NCI-H82 treated with DMSO at 0.1 percent for 48 hours (cell line): ENCODE measurements around the gene CUX1.
"Not testable (repeated sequence)": the region's sequence is repeated elsewhere in the genome, so short reads cannot be mapped to it uniquely, and the experiment has no call there.

Experiments
- DNase-seq: peaks from one replicate; lab custom pipeline; 2025; ENCODE audit not compliant: unreplicated experiment; lab: John Stamatoyannopoulos, UW

Gene CUX1

DNA sequence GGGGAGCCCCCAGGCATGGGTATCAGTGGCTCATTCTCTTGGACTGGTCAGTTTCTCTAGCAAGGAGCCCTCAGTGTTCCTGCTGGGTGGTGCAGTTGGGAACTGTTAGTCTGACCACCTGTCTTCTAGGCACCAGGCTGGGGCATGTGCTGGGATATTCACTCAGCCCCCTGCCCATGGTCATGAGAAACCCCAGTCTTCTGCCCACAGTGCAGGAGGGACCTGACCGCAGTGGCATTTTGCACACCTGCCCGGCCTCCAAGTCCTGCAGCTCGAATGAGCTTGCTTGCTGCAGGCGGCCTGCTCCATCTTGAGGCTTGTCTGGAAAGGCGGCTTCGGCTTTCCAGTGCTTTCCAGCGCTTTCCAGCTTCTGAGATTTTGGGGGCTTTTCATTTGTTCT is 36.3 kb downstream of the CUX1 start:
- no peak for DNase-seq

DNA sequence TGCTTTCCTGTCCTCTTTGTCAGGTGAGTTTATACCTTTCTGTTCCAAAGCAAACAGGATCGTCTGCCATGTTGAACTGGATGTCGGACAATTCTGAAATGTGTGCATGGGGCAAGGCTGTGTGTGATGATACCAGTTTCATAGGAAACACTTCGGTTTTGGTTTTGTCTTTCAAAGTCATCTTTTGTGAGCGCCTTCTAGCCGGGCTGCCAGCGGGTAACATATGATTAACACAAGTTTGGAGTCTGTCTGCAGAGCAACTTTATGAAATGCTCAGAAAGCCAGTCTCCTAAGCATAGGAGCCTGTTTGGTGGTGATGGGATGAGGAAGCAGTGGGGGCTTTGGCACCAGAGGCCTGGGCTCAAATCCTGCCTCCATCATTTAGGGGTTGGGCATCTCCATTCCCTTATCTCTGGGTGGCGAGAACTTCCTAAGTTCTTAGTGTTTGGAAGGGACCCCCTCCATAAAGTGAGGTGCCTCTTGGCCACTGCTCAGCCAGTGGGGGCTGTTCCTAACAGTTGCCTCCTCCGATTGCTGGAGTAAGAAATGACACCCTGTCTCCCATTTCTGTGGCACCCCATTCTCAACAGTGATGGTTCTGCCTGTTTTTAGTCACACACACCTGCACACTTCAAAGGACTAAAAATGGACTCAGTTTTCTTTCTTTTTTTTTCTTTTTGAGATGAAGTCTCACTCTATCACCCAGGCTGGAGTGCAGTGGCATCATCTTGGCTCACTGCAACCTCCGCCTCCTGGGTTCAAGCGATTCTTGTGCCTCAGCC is 36.8 kb downstream of the CUX1 start:
- DNase-seq: no peak

- DNase-seq: no peak
These were observed 39.3 kb downstream of the CUX1 start for GRCh38 chr7:101856473-101857357.

GRCh38 chr7:101857358-101857811 is 40.0 kb downstream of the CUX1 start:
- DNase-seq: no peak

- DNase-seq: no peak
These were observed 41.3 kb downstream of the CUX1 start for GRCh38 chr7:101858437-101859385.

DNA sequence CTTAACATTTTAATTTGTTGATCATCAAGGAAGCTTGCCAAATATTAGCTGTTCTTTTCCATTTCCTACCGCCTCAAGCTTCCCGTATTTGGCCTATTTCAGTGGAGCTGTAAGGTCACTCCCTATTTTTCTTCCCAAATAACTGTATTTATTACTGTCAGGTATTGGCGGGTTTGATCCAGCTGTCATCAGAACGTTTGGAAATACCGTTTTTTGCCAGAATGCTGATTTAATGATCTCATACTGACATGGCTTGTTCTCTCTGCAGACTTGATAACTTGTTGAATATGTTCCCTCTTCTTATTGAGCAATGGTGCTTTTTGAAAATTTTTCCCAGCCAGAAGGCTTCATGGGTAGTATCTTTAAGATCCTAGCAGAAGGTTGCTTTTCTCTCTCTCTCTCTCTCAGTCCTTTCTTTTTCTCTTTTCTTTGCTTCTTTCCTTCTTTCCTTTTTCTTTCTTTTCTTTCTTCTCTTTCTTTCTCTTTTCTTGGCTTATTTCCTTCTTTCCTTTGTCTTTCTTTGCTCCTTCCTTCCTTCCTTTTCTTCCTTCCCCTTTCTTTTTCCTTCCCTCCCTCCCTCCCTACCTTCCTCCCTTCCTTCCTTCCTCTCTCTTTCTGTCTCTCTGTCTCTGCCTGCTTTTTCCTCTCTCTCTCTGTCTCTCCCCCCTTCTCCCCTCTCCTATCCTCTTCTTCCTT is 42.1 kb downstream of the CUX1 start:
- DNase-seq: no peak

DNA sequence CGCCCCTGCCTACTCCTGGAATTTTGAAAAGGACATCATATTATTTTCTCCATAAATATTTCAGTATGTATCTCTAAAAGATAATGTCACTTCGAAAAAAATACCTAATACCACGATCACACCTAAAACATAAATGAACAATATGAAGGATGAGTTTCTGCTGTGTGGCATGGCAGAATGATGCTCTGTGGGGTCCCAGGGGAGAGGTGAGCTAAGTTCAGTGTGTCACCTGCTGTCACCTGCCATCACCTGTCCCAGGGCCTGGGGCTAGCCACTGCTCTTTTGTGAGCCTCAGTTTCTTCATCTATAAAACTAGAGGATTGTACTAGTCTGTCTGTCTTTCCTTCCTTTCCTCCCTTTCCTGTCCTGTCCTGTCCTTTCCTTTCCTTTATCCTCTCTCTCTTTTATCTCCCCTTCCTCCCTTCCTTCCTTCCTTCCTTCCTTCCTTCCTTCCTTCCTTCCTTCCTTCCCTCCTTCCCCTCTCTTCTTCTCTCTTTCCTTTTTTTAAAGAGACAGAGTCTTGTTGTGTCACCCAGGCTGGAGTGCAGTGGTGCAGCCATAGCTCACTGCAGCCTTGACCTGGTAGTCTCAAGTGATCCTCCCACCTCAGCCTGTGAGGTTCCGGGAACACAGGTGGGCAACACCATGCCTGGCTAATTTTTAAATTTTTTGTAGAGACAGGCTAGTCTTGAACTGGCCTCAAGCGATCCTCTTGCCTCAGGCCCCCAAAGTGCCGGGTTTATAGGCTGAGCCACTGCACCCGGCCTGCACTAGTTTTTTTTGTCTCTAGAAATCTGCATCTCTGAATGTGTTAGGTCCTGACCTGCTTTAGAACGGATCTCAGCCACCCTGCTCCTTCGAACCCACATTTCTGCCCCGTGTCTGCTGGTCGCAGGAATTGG is 43.1 kb downstream of the CUX1 start:
- DNase-seq: no peak

- DNase-seq: no peak
These were observed 43.9 kb downstream of the CUX1 start for GRCh38 chr7:101861218-101861775.

GRCh38 chr7:101862280-101863220 is 45.1 kb downstream of the CUX1 start:
- no peak for DNase-seq

DNA sequence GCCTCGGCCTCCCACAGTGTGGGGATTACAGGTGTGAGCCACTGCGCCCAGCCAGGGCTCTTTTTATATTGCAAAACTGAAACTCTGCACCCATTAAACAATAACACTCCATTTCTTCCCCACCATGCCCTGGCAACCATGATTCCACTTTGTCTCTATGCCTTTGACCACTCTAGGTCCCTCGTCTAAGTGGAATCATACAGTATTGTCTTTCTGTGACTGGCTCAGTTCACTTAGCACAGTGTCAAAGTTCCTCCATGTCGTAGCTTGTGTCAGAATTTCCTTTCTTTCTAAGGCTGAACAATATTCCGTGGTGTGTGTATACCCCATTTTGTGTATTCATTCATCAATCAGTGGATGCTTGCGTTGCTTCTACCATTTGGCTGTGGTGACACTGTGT is 46.2 kb downstream of the CUX1 start:
- no peak for DNase-seq

- DNase-seq: no peak
These were observed 46.6 kb downstream of the CUX1 start for GRCh38 chr7:101864039-101864438.

DNA sequence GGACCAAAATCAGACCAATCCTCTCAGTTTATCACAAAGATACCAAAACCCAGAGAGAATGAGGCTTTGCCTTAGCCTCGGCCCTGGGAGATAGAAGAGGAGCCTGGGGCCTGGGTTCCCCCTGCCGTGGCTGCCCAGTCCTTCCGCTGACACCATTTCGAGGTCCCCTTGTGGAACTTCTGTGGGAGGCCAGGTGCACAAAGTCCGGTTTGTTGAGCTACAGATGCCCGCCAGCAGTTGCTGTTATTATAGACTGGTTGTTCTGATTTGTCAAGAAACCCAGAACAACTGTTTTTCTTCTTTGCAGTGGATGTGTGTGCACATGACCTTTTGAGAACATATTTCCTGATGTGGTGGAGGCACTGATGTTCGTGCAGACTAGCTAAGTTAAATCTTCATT is 47.6 kb downstream of the CUX1 start:
- no peak for DNase-seq

GRCh38 chr7:101865455-101865854 is 48.0 kb downstream of the CUX1 start:
- no peak for DNase-seq

DNA sequence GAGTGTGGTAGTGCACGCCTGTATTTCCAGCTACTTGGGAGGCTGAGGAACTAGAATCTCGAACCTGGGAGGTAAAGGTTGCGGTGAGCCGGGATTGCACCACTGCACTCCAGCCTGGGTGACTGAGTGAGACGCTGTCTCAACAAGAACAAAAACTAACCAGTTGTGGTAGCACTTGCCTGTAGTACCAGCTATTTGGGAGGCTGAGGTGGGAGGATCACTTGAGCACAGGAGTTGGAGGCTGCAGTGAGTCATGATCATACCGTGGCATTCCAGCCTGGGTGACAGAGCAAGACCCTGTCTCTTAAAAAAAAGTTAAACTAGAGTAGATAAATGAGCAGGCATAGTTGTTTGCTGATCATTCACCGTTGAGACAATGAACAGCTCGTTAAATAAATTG is 48.9 kb downstream of the CUX1 start:
- no peak for DNase-seq

DNA sequence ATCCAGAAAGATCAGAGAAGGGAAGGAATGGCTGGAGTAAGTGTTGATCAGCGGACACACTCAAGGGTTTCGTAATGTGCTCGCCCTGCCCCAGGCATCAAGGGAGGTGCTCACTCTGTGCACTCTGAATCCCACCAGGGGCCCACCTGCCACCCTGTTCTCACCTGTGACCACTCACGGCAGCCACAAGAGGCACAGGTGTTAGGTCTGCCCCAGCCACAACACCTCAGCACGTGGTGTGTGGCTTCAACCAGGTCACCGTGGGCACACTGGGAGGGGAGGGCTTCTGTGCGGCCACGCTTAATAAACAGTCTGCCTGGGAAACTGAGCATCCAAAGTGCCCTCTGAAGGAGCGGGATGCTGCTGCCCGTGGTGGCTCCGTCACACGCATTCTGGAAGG is 49.8 kb downstream of the CUX1 start:
- no peak for DNase-seq

DNA sequence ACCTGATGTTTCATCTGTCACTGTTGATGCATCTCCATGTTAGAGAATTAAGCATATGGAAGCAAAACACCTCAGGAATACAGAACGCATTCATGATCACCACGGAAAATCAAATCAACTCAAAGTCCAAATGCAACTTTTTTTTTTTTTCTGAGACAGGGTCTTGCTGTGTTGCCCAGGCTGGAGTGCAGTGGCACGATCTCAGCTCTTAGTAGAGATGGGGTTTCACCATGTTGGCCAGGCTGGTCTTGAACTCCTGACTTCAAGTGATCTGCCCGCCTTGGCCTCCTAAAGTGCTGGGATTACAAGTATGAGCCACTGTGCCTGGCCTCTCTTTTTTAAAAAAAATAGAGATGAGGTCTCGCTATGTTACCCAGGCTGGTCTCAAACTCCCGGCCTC is 50.3 kb downstream of the CUX1 start:
- DNase-seq: not testable (repeated sequence)

- DNase-seq: no peak
These were observed 50.9 kb downstream of the CUX1 start for GRCh38 chr7:101868191-101868950.
